GM23338 (cell line): Measurements from ENCODE around the gene UBAC2. TPM values are rescaled to one million over a fixed set of nuclear protein-coding genes. Genes with fewer than 3 reads are reported as not detected.

ENCODE experiments used
- EZH2 ChIP-seq: fragments of 200-600 bp; sonication (generic); IDR thresholded peaks from one replicate; pipeline ENCODE4 v1.8.0; 2017; ENCODE audit warnings: antibody characterized with exemption, mild to moderate bottlenecking, low read depth; ENCODE audit not compliant: unreplicated experiment
- JUNB ChIP-seq: IDR thresholded peaks from one replicate; pipeline ENCODE4 v1.6.1; 2016; ENCODE audit warnings: antibody characterized with exemption; ENCODE audit not compliant: unreplicated experiment
- STAT1 ChIP-seq: IDR thresholded peaks from one replicate; pipeline ENCODE4 v1.6.1; 2016; ENCODE audit warnings: antibody characterized with exemption; ENCODE audit not compliant: unreplicated experiment
- ZNF114 ChIP-seq: fragments of 250-450 bp; sonication (Bioruptor Pico); IDR thresholded peaks from 2 replicates; pipeline ENCODE4 v1.5.0; 2020; ENCODE audit warnings: mild to moderate bottlenecking, moderate library complexity
- ZNF331 ChIP-seq: fragments of 250-450 bp; sonication (Bioruptor Pico); IDR thresholded peaks from 2 replicates; pipeline ENCODE4 v1.5.0; 2020; ENCODE audit warnings: low read depth, mild to moderate bottlenecking, moderate library complexity
- ZNF462 ChIP-seq: fragments of 250-450 bp; sonication (Bioruptor Pico); IDR thresholded peaks from 2 replicates; pipeline ENCODE4 v1.5.0; 2020; ENCODE audit warnings: mild to moderate bottlenecking, moderate library complexity
- polyA plus RNA-seq: library from polyadenylated mRNA; unstranded; fragments of >200 nt; fragmentation: Nextera tagmentation; extraction: Ambion mirVana; gene quantifications from 2 replicates; pipeline ENCODE4 v1.2.1, GENCODE V29; 2016
- total RNA-seq: library from RNA; depleted of rRNA; stranded (reverse); fragments of >200 nt; shearing (Covaris generic); gene quantifications from 2 replicates; pipeline ENCODE4 v1.2.3, GENCODE V29; 2014
- TF ChIP-seq, protein P1 (sequence below): IDR thresholded peaks from one replicate; pipeline ENCODE4 v1.6.1; 2018; ENCODE audit warnings: antibody characterized with exemption; ENCODE audit not compliant: unreplicated experiment

UBAC2 gene
- total and polyA plus RNA-seq, 2 experiments from 2014 or later = 37.9 to 76.9 TPM

GRCh38 chr13:99307247-99307646 is 106.6 kb downstream of the UBAC2 start, which contains the start of gene GPR183 (continued):
- TF ChIP-seq, protein P1, sequence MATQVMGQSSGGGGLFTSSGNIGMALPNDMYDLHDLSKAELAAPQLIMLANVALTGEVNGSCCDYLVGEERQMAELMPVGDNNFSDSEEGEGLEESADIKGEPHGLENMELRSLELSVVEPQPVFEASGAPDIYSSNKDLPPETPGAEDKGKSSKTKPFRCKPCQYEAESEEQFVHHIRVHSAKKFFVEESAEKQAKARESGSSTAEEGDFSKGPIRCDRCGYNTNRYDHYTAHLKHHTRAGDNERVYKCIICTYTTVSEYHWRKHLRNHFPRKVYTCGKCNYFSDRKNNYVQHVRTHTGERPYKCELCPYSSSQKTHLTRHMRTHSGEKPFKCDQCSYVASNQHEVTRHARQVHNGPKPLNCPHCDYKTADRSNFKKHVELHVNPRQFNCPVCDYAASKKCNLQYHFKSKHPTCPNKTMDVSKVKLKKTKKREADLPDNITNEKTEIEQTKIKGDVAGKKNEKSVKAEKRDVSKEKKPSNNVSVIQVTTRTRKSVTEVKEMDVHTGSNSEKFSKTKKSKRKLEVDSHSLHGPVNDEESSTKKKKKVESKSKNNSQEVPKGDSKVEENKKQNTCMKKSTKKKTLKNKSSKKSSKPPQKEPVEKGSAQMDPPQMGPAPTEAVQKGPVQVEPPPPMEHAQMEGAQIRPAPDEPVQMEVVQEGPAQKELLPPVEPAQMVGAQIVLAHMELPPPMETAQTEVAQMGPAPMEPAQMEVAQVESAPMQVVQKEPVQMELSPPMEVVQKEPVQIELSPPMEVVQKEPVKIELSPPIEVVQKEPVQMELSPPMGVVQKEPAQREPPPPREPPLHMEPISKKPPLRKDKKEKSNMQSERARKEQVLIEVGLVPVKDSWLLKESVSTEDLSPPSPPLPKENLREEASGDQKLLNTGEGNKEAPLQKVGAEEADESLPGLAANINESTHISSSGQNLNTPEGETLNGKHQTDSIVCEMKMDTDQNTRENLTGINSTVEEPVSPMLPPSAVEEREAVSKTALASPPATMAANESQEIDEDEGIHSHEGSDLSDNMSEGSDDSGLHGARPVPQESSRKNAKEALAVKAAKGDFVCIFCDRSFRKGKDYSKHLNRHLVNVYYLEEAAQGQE = no peak
- no peak for TF ChIP-seq ZNF331 (CRISPR knock-in tag)
- no peak for TF ChIP-seq ZNF114 (CRISPR knock-in tag)
- no peak for TF ChIP-seq STAT1
- no peak for TF ChIP-seq JUNB
- no peak for TF ChIP-seq EZH2
- no peak for TF ChIP-seq ZNF462 (CRISPR knock-in tag)
